ENCODE measurements around the gene CPTP. TPM values are rescaled to one million over a fixed set of nuclear protein-coding genes. Genes with fewer than 3 reads are reported as not detected.
A peak's percentile ranks its signal among the peaks of the same experiment; 100 is the strongest.

The CPTP gene
- total and polyA plus RNA-seq, 7 donors = 8.4 to 57.1 (median 21.6) TPM

DNA sequence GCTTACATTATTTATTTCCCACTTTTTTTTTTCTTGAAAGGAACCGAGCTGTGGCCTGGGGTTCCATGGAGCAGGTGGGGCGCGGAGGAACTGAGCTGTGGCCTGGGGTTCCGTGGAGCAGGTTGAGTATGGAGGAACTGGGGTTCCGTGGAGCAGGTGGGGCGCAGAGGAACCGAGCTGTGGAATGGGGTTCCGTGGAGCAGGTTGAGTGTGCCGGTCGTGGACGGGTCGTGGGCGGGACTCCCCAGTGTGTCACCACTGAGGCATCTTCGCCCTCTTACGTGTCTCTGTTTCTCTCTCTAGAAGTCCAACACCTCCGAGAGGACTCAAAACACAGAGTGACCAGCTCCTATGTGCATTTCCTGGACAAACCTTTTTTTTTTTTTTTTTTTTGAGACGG is 45.6 kb upstream of the CPTP start:
- no peak overlapping the region for H3K4me3 ChIP-seq
- WGBS, 2 donors = 90 to 92% methylated on average over 17 of the region's 17 CpGs
- no peaks in the 10 kb centered on the region for H3K36me3 ChIP-seq
- no peak overlapping the region for H3K27ac ChIP-seq
- DNase-seq = no peak
- H3K9me3 ChIP-seq = no peaks in the 10 kb centered on the region
- TF ChIP-seq POLR2AphosphoS5 (IDR thresholded peaks at IDR 0.05) = no peak
- no peak for TF ChIP-seq EP300 (IDR thresholded peaks at IDR 0.05)
- TF ChIP-seq, protein P1, sequence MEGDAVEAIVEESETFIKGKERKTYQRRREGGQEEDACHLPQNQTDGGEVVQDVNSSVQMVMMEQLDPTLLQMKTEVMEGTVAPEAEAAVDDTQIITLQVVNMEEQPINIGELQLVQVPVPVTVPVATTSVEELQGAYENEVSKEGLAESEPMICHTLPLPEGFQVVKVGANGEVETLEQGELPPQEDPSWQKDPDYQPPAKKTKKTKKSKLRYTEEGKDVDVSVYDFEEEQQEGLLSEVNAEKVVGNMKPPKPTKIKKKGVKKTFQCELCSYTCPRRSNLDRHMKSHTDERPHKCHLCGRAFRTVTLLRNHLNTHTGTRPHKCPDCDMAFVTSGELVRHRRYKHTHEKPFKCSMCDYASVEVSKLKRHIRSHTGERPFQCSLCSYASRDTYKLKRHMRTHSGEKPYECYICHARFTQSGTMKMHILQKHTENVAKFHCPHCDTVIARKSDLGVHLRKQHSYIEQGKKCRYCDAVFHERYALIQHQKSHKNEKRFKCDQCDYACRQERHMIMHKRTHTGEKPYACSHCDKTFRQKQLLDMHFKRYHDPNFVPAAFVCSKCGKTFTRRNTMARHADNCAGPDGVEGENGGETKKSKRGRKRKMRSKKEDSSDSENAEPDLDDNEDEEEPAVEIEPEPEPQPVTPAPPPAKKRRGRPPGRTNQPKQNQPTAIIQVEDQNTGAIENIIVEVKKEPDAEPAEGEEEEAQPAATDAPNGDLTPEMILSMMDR (IDR thresholded peaks at IDR 0.05) = no peak
- peaks cover 0 to 13% (median 10%) of the 10 kb centered on the region in 4 donors for H3K4me1 ChIP-seq
- intact Hi-C loops (cut with DNase I) = no loop called here
- no peaks in the 10 kb centered on the region for H3K27me3 ChIP-seq

GRCh38 chr1:1280782-1281481 is 43.7 kb upstream of the CPTP start:
- H3K4me3 ChIP-seq = no peak overlapping the region
- no peaks in the 10 kb centered on the region for H3K36me3 ChIP-seq
- H3K9me3 ChIP-seq = no peaks in the 10 kb centered on the region
- intact Hi-C loops (cut with DNase I) = no loop called here
- H3K4me1 ChIP-seq = no peaks in the 10 kb centered on the region
- H3K27ac ChIP-seq = no peak overlapping the region
- no peak for DNase-seq
- peaks cover 9 to 16% (median 14%) of the 10 kb centered on the region in 3 donors for H3K27me3 ChIP-seq
- TF ChIP-seq, protein P1 (IDR thresholded peaks at IDR 0.05) = no peak
- no peak for TF ChIP-seq POLR2AphosphoS5 (IDR thresholded peaks at IDR 0.05)
- no peak for TF ChIP-seq POLR2A (IDR thresholded peaks at IDR 0.05)
- no peak for TF ChIP-seq EP300 (IDR thresholded peaks at IDR 0.05)
- 82 to 92% methylated on average over 21 of the region's 21 CpGs for whole genome bisulfite sequencing, 2 donors

- no peaks in the 10 kb centered on the region for H3K4me1 ChIP-seq
- peaks cover 15 to 24% (median 22%) of the 10 kb centered on the region in 3 donors for H3K27me3 ChIP-seq
- no peaks in the 10 kb centered on the region for H3K36me3 ChIP-seq
- H3K4me3 ChIP-seq = no peak overlapping the region
- DNase-seq = peak; percentile 65
- no peaks in the 10 kb centered on the region for H3K9me3 ChIP-seq
- 11 to 54% methylated on average over 26 of the region's 26 CpGs for WGBS, 2 donors
- no peak overlapping the region for H3K27ac ChIP-seq
- TF ChIP-seq EP300 (IDR thresholded peaks at IDR 0.05) (no peak), POLR2AphosphoS5 (IDR thresholded peaks at IDR 0.05) (no peak), POLR2A (IDR thresholded peaks at IDR 0.05) (no peak)
- TF ChIP-seq, protein P1 (IDR thresholded peaks at IDR 0.05) = no peak
- intact Hi-C loops (cut with DNase I) = no loop called here
These were observed 42.9 kb upstream of the CPTP start for GRCh38 chr1:1281533-1282321.

DNA sequence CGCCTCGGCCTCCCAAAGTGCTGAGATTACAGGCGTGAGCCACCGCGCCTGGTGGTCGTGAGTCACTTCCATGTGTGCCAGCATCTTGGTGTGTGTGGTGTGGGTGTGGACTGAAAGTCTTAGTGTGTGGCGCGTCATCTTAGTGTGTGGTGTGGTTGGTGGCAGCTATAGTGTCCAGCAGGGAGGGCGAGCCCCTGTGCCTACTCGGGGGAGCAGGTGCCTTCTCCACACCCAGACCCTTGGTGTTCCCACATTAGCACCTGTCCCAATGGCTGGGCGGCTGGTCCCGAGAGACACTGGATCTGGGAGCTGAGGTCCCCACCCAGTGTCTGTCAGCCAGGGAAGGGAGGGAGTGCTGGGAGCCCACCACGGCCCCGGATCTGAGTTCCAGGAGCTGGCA is 41.6 kb upstream of the CPTP start:
- Histone ChIP-seq H3K4me3 (no peak overlapping the region), H3K27ac (no peak overlapping the region), H3K36me3 (no peaks in the 10 kb centered on the region), H3K4me1 (no peaks in the 10 kb centered on the region), H3K27me3 (peaks cover 15 to 34% (median 32%) of the 10 kb centered on the region in 3 donors), H3K9me3 (no peaks in the 10 kb centered on the region)
- intact Hi-C loops (cut with DNase I) = no loop called here
- no peak for DNase-seq
- TF ChIP-seq, protein P1 (IDR thresholded peaks at IDR 0.05) = no peak
- TF ChIP-seq POLR2A (IDR thresholded peaks at IDR 0.05) (no peak), POLR2AphosphoS5 (IDR thresholded peaks at IDR 0.05) (no peak), EP300 (IDR thresholded peaks at IDR 0.05) (no peak)
- 62 to 86% methylated on average over 14 of the region's 14 CpGs for WGBS, 2 donors
